ENCODE results near the gene ZNF689. TPM values are rescaled to one million over a fixed set of nuclear protein-coding genes. Genes with fewer than 3 reads are reported as not detected.

ZNF689 gene
- polyA plus RNA-seq, 2 of the 4 experiments (the other 2 are of a cell fraction): 6.8 to 7.4 TPM

GRCh38 chr16:30557957-30558788, 52.0 kb downstream of the ZNF689 start, which contains the start of gene ZNF764 (continued):
- no peak for TF ChIP-seq SREBF2 (IDR thresholded peaks at IDR 0.05)

- H3K4me3 ChIP-seq: peak overlapping the region; percentile 82
- no peaks in the 10 kb centered on the region for H3K9me3 ChIP-seq
- FAIRE-seq: no peak
- TF ChIP-seq HOXB5 (CRISPR knock-in tag; IDR thresholded peaks at IDR 0.05): no peak
- TF ChIP-seq FOSL2 (IDR thresholded peaks at IDR 0.05): no peak
- TF ChIP-seq FOSL2 (CRISPR knock-in tag; IDR thresholded peaks at IDR 0.05): no peak
- TF ChIP-seq KDM1A (IDR thresholded peaks at IDR 0.05; ENCODE audit: low read depth): no peak
- TF ChIP-seq NR3C1 (IDR thresholded peaks at IDR 0.05): no peak
- TF ChIP-seq JUN (IDR thresholded peaks at IDR 0.05): no peak
- TF ChIP-seq HOXB13 (CRISPR knock-in tag; IDR thresholded peaks at IDR 0.05; ENCODE audit: low read depth): no peak
- no peak for TF ChIP-seq E2F6 (IDR thresholded peaks at IDR 0.05; ENCODE audit: borderline replicate concordance, low read depth)
- ChIA-PET POLR2A (interaction anchor here (0.6 to 2.8 kb wide), 8 partner anchors 9 to 98 kb away, joined by 3 to 44 read pairs (median 10); partner anchors contain the start of genes ZNF688 and ZNF747), CTCF (interaction anchor here (0.6 to 2.8 kb wide), 16 partner anchors 8 to 127 kb away, joined by 3 to 10 read pairs (median 6); partner anchors contain the start of genes DCTPP1 and ZNF688)
- WGBS (ENCODE audit: missing lambda C conversion rate): 0% methylated on average over 1 of the region's 17 CpGs
- peaks cover 4% of the 10 kb centered on the region; the same call in 1 of the 3 replicates for H3K4me1 ChIP-seq
- ATAC-seq: peak; percentile 14 to 15; a peak in 4 of 6 replicates
- H3K27ac ChIP-seq: peak overlapping the region; percentile 93 to 98
- DNase-seq (ENCODE audit: low read depth in 1 of 2, low spot score in 1 of 2): no peak
- peak overlapping the region; percentile 89 for H3K4me2 ChIP-seq
Observed at GRCh38 chr16:30557707-30557956, 52.6 kb downstream of the ZNF689 start.

GRCh38 chr16:30556125-30556473, 54.1 kb downstream of the ZNF689 start:
- WGBS (ENCODE audit: missing lambda C conversion rate): 85% methylated on average over 9 of the region's 10 CpGs
- H3K9me3 ChIP-seq: no peaks in the 10 kb centered on the region
- ChIA-PET POLR2A (no interaction called here), CTCF (interaction anchor here (0.6 to 1.8 kb wide), 3 partner anchors 15 to 126 kb away, joined by 3 to 8 read pairs (median 3); partner anchors contain the start of gene DCTPP1)
- DNase-seq (ENCODE audit: low read depth in 1 of 2, low spot score in 1 of 2) (no peak), FAIRE-seq (no peak), ATAC-seq (no peak)
- H3K4me1 ChIP-seq: peaks cover 4% of the 10 kb centered on the region; the same call in 1 of the 3 replicates
- H3K4me2 ChIP-seq: no peak overlapping the region
- no peak overlapping the region for H3K27ac ChIP-seq
- no peak overlapping the region for H3K4me3 ChIP-seq
- TF ChIP-seq RARB (CRISPR knock-in tag; IDR thresholded peaks at IDR 0.05) (no peak), ELK1 (IDR thresholded peaks at IDR 0.05; ENCODE audit: low read depth, low read length) (no peak), MAFK (IDR thresholded peaks at IDR 0.05; ENCODE audit: partially characterized antibody) (no peak), CEBPB (IDR thresholded peaks at IDR 0.05) (no peak), KDM5A (IDR thresholded peaks at IDR 0.05) (no peak), NPAS2 (CRISPR knock-in tag; IDR thresholded peaks at IDR 0.05; ENCODE audit: borderline replicate concordance) (no peak)

GRCh38 chr16:30555315-30556124, 54.7 kb downstream of the ZNF689 start:
- DNase-seq (ENCODE audit: low read depth in 1 of 2, low spot score in 1 of 2) (no peak), ATAC-seq (no peak), FAIRE-seq (no peak)
- Histone ChIP-seq H3K9me3 (no peaks in the 10 kb centered on the region), H3K4me3 (no peak overlapping the region), H3K4me1 (peaks cover 4% of the 10 kb centered on the region; the same call in 1 of the 3 replicates), H3K27ac (no peak overlapping the region), H3K4me2 (no peak overlapping the region)
- 96% methylated on average over 33 of the region's 69 CpGs for WGBS (ENCODE audit: missing lambda C conversion rate)
- POLR2A ChIA-PET: no interaction called here
- CTCF ChIA-PET: interaction anchor here (0.6 to 3.0 kb wide), 5 partner anchors 13 to 126 kb away, joined by 3 to 10 read pairs (median 6); partner anchors contain the start of gene DCTPP1
- TF ChIP-seq ZFP36 (IDR thresholded peaks at IDR 0.05; ENCODE audit: borderline replicate concordance, partially characterized antibody) (no peak), CBX8 (IDR thresholded peaks at IDR 0.05) (no peak), ZC3H11A (IDR thresholded peaks at IDR 0.05) (no peak), PBX3 (IDR thresholded peaks at IDR 0.05) (no peak), HMGXB4 (CRISPR knock-in tag; IDR thresholded peaks at IDR 0.05; ENCODE audit: borderline replicate concordance) (no peak), POLR2AphosphoS2 (conservative IDR thresholded peaks at IDR 0.05; ENCODE audit: low read length) (no peak), EHMT2 (IDR thresholded peaks at IDR 0.05; ENCODE audit: low read depth) (no peak), FOSL2 (IDR thresholded peaks at IDR 0.05) (no peak), FOSL2 (CRISPR knock-in tag; IDR thresholded peaks at IDR 0.05) (no peak), FOSB (CRISPR knock-in tag; IDR thresholded peaks at IDR 0.05) (no peak), NPAS2 (CRISPR knock-in tag; IDR thresholded peaks at IDR 0.05; ENCODE audit: borderline replicate concordance) (no peak), JUN (IDR thresholded peaks at IDR 0.05) (no peak), RAD21 (conservative IDR thresholded peaks at IDR 0.05 in 1 of 2, IDR thresholded peaks at IDR 0.05 in 1 of 2) (no peak), RNF2 (IDR thresholded peaks at IDR 0.05; ENCODE audit: borderline replicate concordance, low read depth) (no peak)

All from A549 (cell line).